HG03196 (cell line): Measurements from ENCODE around the gene NOP14.
"Not testable (repeated sequence)": the region's sequence is repeated elsewhere in the genome, so short reads cannot be mapped to it uniquely, and the experiment has no call there.

Experiments
- ATAC-seq: cut with Tn5 transposase; IDR thresholded peaks from one replicate; pipeline ENCODE4 v1.9.1; 2021; ENCODE audit not compliant: unreplicated experiment

Gene NOP14

GRCh38 chr4:2962614-2963174 is 512 bp downstream of the NOP14 start:
- ATAC-seq = peak; percentile 42

DNA sequence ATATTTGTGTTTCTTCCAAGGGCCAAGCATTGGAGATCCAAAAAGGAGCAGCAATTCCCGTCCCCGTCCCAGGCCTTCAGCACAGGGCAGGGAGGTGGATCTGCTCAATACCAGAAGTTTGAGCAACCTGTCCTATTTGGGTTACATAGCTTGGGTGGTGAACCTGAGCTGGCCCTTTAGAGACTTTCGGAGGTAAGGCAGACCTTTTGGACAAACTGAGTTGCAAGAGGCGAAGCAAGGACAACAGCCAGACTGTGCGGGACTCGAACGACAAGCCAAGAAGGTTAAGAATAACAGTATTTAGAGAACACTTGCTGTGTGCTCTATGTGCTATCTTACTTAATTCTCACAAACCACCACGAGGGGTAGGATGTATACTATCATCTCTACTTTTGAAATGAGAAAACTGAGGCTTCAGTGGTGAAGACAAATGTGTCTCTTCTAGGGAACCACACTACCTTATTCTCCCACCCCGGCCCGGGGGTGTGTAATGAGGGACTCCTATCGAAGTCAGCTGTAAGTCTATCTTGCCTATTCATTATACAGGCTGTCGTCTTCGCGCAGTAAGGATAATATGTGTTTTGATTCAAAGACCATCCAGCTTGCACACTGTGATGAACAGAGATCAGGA is 1.3 kb downstream of the NOP14 start:
- no peak for ATAC-seq

DNA sequence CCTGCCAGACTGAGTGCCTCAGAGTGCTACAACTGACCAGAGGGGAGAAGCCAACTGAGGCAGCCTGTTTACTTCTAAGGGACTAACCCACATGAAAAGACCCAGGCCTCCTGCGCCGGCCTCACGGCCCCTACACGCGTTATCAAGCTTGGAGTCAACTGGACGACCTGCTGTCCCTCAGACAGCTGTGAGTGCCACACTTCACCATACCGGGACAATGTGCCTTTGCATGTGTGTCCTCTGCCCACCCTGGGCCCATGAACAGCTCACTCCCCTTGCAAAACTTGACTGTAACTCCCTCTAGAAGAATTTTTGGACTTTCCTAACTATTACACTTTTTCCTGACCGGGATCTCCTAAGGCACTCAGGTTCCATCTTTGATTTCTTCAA is 1.8 kb downstream of the NOP14 start:
- no peak for ATAC-seq

DNA sequence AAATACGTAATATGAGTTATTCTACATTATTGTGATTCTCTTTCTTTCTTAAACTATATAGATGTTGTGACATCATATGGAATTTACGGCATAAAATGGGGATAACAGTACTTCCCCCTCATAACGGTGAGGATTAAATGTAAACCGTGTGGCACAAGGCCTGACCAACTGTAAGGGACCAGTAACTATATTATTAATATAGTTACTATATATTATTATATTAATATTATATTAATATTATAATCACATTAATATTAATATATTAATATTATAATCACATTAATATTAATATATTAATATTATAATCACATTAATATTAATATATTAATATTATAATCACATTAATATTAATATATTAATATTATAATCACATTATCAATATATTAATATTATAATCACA is 2.8 kb downstream of the NOP14 start:
- ATAC-seq = not testable (repeated sequence)

GRCh38 chr4:2958446-2958845 is 4.8 kb downstream of the NOP14 start:
- ATAC-seq = no peak

GRCh38 chr4:2955186-2956044 is 7.8 kb downstream of the NOP14 start:
- ATAC-seq = not testable (repeated sequence)

- peak; percentile 53 for ATAC-seq
Observed at GRCh38 chr4:2954358-2955185, 8.6 kb downstream of the NOP14 start.

GRCh38 chr4:2953496-2953895 is 9.7 kb downstream of the NOP14 start:
- no peak for ATAC-seq

DNA sequence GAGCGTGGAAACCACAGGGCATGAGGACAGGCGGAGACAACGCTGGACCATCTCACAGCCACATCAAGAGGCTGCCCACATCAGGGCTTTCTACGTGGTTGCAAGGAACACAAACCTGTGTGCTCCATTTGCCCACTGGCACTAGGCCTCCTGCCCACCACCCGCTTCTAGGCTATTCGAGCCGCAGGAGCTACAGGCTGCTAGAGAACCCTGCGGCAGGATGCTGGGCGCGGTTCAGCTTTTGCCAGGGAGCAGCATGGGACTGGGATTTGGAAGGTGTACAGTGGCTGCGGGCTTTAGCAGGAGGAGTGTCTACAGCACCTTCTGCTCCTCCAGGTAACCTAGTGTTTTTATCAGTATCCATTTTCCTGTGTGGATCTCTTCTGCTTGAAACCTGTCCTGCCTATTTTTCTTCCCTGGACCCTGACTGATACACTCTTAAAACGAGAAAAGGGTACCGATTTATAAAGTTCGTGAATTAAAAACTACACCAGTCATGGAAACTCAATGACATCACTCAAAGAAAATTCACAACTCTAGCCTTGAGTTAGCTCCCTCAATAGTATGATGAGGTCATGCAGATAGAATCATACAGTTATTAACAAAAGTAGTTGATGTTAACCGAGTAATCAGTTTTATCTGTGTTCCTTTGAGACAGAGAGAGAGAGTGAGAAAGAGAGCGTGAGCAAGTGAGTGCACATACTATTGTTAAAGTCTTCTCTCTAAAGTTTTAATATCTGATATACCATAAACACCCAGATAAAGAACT is 12.8 kb downstream of the NOP14 start:
- ATAC-seq = no peak

GRCh38 chr4:2949782-2950125 is 13.5 kb downstream of the NOP14 start:
- no peak for ATAC-seq

GRCh38 chr4:2948895-2949781 is 14.1 kb downstream of the NOP14 start:
- ATAC-seq = no peak

- no peak for ATAC-seq
Observed at GRCh38 chr4:2947926-2948325, 15.3 kb downstream of the NOP14 start.

GRCh38 chr4:2946812-2947600 is 16.2 kb downstream of the NOP14 start:
- ATAC-seq = no peak

DNA sequence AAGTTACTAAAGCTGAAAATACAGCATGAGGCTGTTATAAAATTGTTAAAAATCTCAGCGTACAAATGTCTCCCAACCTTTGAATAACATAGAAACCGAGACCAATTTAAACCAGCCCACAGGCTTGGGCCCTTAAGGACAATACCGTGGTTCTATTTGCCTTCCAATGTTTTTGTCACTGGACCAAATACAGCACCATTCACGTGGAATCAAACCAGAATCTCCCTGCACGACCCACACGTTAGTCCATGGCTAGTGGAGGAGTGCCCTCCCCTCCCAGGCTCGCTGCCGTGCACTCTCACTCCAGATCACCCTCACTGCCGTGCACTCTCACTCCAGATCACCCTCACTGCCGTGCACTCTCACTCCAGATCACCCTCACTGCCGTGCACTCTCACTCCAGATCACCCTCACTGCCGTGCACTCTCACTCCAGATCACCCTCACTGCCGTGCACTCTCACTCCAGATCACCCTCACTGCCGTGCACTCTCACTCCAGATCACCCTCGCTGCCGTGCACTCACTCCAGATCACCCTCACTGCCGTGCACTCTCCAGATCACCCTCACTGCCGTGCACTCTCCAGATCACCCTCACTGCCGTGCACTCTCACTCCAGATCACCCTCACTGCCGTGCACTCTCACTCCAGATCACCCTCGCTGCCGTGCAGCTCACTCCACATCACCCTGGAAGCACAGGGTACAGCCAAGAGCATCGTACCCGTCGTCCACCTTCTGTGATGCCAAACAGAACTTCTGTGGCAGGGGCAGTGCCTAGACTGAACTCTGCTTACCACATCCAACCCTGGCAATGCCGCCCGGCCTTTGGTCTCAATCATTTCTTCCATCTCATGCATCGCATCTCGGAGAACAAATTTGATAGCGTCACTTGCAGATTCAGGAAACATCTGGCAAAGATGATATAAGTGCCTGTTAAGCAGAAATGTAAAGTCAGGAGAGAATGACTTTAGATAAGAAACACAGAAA is 17.3 kb downstream of the NOP14 start:
- ATAC-seq = not testable (repeated sequence)

GRCh38 chr4:2944586-2945526 is 18.4 kb downstream of the NOP14 start:
- no peak for ATAC-seq

GRCh38 chr4:2944091-2944482 is 19.1 kb downstream of the NOP14 start:
- ATAC-seq = no peak
